HG02938 (cell line): Measurements from ENCODE around the gene ZNF732.
A peak's percentile ranks its signal among the peaks of the same experiment; 100 is the strongest.
"Not testable (repeated sequence)": the region's sequence is repeated elsewhere in the genome, so short reads cannot be mapped to it uniquely, and the experiment has no call there.

Experiments
- ATAC-seq: cut with Tn5 transposase; IDR thresholded peaks from one replicate; pipeline ENCODE4 v1.9.1; 2021; ENCODE audit warnings: mild to moderate bottlenecking, moderate library complexity; ENCODE audit not compliant: unreplicated experiment

Gene ZNF732

GRCh38 chr4:256492-256891 lies 48.8 kb downstream of the ZNF732 start:
- no peak for ATAC-seq

DNA sequence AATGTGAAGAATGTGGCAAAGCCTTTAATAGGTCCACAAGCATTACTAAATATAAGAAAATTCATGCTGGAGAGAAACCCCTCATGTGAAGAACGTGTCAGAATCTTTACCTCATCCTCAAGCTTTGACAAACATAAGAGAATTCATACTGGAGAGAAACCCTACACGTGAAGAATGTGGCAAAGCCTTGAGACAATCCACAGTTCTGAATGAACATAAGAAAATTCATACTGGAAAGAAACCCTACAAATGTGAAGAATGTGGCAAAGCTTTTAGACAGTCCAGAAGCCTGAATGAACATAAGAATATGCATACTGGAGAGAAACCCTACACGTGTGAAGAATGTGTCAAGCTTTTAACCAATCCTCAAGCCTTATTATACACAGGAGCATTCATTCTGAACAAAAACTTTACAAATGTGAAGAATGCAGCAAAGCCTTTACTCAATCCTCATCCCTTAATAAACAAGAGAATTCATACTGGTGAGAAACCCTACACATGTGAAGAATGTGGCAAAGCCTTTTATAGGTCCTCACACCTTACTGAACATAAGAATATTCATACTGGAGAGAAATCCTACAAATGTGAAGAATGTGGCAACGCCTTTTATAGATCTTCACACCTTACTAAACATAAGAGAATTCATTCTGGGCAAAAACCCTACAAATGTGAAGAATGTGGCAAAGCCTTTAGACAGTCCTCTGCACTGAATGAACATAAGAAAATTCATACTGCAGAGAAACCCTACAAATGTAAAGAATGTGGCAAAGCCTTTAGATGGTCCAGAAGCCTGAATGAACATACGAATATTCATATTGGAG lies 51.1 kb downstream of the ZNF732 start:
- no peak for ATAC-seq

- ATAC-seq = no peak
Measured at GRCh38 chr4:252065-252601, 53.1 kb downstream of the ZNF732 start.

DNA sequence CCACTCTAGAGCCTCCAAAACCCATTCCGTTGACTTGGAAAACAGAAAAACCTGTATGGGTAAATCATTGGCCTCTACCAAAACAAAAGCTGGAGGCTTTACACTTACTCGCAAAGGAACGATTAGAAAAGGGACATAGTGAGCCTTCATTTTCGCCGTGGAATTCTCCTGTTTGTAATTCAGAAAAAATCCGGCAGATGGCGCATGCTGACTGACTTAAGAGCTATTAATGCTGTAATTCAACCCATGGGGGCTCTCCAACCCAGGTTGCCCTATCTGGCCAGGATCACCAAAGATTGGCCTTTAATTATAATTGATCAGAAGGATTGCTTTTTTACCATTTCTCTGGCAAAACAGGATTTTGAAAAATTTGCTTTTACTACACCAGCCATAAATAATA lies 60.8 kb downstream of the ZNF732 start:
- no peak for ATAC-seq

GRCh38 chr4:243426-243825 lies 61.8 kb downstream of the ZNF732 start:
- ATAC-seq = no peak

GRCh38 chr4:242121-242848 lies 63.0 kb downstream of the ZNF732 start:
- ATAC-seq = peak; percentile 61

DNA sequence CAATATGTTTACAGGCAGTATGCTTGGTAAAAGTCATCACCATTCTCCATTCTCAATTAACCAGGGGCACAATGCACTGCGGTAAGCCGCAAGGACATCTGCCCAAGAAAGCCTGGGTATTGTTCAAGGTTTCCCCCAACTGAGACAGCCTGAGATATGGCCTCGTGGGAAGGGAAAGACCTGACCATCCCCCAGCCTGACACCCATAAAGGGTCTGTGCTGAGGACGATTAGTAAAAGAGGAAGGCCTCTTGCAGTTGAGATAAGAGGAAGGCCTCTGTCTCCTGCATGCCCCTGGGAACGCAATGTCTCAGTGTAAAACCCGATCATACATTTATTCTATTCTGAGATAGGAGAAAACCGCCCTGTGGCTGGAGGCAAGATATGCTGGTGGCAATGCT lies 63.9 kb downstream of the ZNF732 start:
- ATAC-seq = not testable (repeated sequence)

- no peak for ATAC-seq
Measured at GRCh38 chr4:236028-236427, 69.2 kb downstream of the ZNF732 start.

DNA sequence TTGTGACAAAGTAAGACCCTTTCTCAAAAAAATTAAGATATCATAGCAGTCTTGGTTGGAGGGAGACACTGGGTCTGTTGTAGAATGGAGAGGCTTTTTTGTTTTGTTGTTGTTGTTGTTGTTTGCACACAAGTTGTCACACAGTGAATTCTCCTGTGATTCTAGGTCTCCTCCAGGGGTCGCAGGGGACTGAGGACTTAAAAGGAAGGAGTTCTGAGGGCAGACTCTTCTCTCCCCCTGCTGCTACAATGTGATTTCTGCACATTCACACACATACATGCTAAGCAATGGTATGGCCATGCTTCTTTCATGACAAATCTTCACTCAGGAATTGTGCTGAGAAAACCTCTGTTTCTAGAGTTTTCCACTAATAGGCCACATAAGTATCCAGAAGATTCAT lies 71.1 kb downstream of the ZNF732 start:
- no peak for ATAC-seq

DNA sequence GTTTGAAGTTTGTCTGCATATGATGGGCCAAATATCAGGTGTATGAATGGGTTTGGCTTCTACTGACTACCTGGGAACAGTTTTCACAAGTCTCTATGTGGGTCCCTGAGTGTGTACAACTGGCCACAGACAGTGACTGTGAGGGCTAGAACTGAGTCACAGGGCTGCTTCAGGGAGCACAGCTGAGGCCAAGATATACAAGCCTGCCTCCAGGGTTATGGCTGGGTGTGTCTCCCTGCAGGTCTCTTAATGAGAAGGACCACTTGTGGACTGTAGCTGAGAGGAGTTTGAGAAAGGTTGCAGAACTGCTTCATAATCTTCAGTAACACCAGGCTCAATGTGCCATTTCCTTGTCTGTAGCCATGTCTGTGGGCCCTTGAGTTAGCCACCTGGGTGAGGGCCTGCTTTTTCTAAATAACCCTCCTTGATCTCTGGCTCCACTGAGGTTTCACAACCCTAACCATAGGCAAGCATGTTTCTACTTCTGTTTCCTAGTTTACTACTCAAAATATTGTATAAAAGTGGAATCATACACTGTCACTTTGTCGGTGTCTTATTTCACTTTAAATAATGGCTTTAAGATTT lies 81.3 kb downstream of the ZNF732 start:
- no peak for ATAC-seq
